OCI-LY7 (cell line): ENCODE results near the gene RIN3. TPM values are rescaled to one million over a fixed set of nuclear protein-coding genes. Genes with fewer than 3 reads are reported as not detected.

Source experiments
- BruUV-seq: library from RNA; stranded (reverse); fragments of 400-500 nt; replicated peaks from 2 replicates; lab custom pipeline; 2021; lab: Mats Ljungman, UMichigan
- CTCF ChIA-PET: fragments of 300-600 bp; sonication (Branson Sonifier 250); formaldehyde crosslinking; loops from one replicate; lab custom pipeline; 2022; ENCODE audit warnings: antibody characterized with exemption; ENCODE audit not compliant: unreplicated experiment; lab: Charles Lee
- POLR2A ChIA-PET: fragments of 300-600 bp; sonication (Branson Sonifier 250); formaldehyde crosslinking; loops from one replicate; lab custom pipeline; 2022; ENCODE audit warnings: antibody characterized with exemption; lab: Charles Lee
- DNase-seq: peaks from one replicate; pipeline ENCODE4 v3.0.0-alpha.2; 2015; ENCODE audit warnings: low spot score
- H2AFZ ChIP-seq: fragments of 200-600 bp; sonication (generic), shearing (Covaris generic); 2 replicates; pipeline ENCODE4 v1.6.1; 2014; ENCODE audit warnings: mild to moderate bottlenecking, antibody characterized with exemption, low read length, moderate library complexity
- H3K27ac ChIP-seq: fragments of 200-600 bp; sonication (generic); 2 replicates; pipeline ENCODE4 v1.5.1; 2014; ENCODE audit warnings: mixed run types, low read depth, mild to moderate bottlenecking, moderate library complexity, low read length, inconsistent platforms; ENCODE audit not compliant: poor library complexity, severe bottlenecking
- H3K36me3 ChIP-seq: fragments of 200-600 bp; sonication (generic); 2 replicates; pipeline ENCODE4 v1.6.1; 2014; ENCODE audit warnings: mild to moderate bottlenecking, antibody characterized with exemption, low read length, moderate library complexity, mixed read lengths; ENCODE audit not compliant: insufficient read depth
- H3K4me1 ChIP-seq: fragments of 200-600 bp; sonication (generic); 2 replicates; pipeline ENCODE4 v1.5.1; 2014; ENCODE audit warnings: mild to moderate bottlenecking, low read length; ENCODE audit not compliant: insufficient read depth, poor library complexity, severe bottlenecking
- H3K4me2 ChIP-seq: fragments of 200-600 bp; sonication (generic); 2 replicates; pipeline ENCODE4 v1.6.1; 2014; ENCODE audit warnings: mild to moderate bottlenecking, low read length
- H3K4me3 ChIP-seq: fragments of 200-600 bp; sonication (generic); 2 replicates; pipeline ENCODE4 v1.5.1; 2014; ENCODE audit warnings: mild to moderate bottlenecking, low read depth, low read length; ENCODE audit not compliant: poor library complexity, severe bottlenecking
- H3K79me2 ChIP-seq: fragments of 200-600 bp; sonication (generic); 2 replicates; pipeline ENCODE4 v1.6.1; 2016; ENCODE audit warnings: low read depth, mild to moderate bottlenecking, low read length, moderate library complexity, mixed read lengths; ENCODE audit not compliant: insufficient read depth
- H3K9me2 ChIP-seq: fragments of 200-600 bp; sonication (generic); 2 replicates; pipeline ENCODE4 v1.6.1; 2016; ENCODE audit warnings: mild to moderate bottlenecking, low read length, mixed read lengths; ENCODE audit not compliant: insufficient read depth
- H3K9me3 ChIP-seq: fragments of 200-600 bp; sonication (generic); 2 replicates; pipeline ENCODE4 v1.6.1; 2014; ENCODE audit warnings: mild to moderate bottlenecking, mixed run types, low read length, mixed read lengths
- H4K20me1 ChIP-seq: fragments of 200-600 bp; sonication (generic); 2 replicates; pipeline ENCODE4 v1.6.1; 2014; ENCODE audit warnings: mild to moderate bottlenecking, antibody characterized with exemption, low read length, moderate library complexity, mixed read lengths; ENCODE audit not compliant: insufficient read depth
- CTCF ChIP-seq: fragments of 200-600 bp; sonication (generic); conservative IDR thresholded peaks from 2 replicates; pipeline ENCODE4 v1.5.1; 2014; ENCODE audit warnings: mild to moderate bottlenecking, antibody characterized with exemption, low read length, moderate library complexity, mixed read lengths
- EZH2phosphoT487 ChIP-seq: fragments of 200-600 bp; sonication (generic); IDR thresholded peaks from 2 replicates; pipeline ENCODE4 v1.6.1; 2018; ENCODE audit warnings: low read depth, borderline replicate concordance, mild to moderate bottlenecking, mixed run types, antibody characterized with exemption, low read length, moderate library complexity, mixed read lengths
- intact Hi-C: fragments of 100-400 bp; cut with micrococcal nuclease; formaldehyde crosslinking; loops from one replicate; pipeline ENCODE4 v1.10.0; 2022; ENCODE audit not compliant: unreplicated experiment
- total RNA-seq, 2 experiments: library from RNA; depleted of rRNA in 1 of 2; stranded (reverse); fragments of >200 nt in 1 of 2; shearing (Covaris generic) in 1 of 2; gene quantifications; 2 replicates each; pipeline ENCODE4 v1.2.3, GENCODE V29; 2014 to 2022

The RIN3 gene
- total RNA-seq, 2 experiments from 2014 or later = not detected

- Histone ChIP-seq H3K36me3 (no peaks in the 10 kb centered on the region), H4K20me1 (no peaks in the 10 kb centered on the region), H3K79me2 (no peaks in the 10 kb centered on the region), H3K9me2 (no peaks in the 10 kb centered on the region), H3K4me1 (no peaks in the 10 kb centered on the region), H3K9me3 (no peaks in the 10 kb centered on the region), H3K27ac (no peak overlapping the region), H2AFZ (no peak overlapping the region), H3K4me2 (no peak overlapping the region), H3K4me3 (no peak overlapping the region)
- ChIA-PET CTCF (no interaction called here), POLR2A (no interaction called here)
- no TSS peak for BruUV-seq
- DNase-seq = no peak
- intact Hi-C loops = no loop called here
- TF ChIP-seq EZH2phosphoT487 (no peak), CTCF (no peak)
Observed at GRCh38 chr14:92469515-92469914, 44.1 kb upstream of the RIN3 start.

- Histone ChIP-seq H3K79me2 (no peaks in the 10 kb centered on the region), H4K20me1 (no peaks in the 10 kb centered on the region), H3K4me2 (no peak overlapping the region), H2AFZ (no peak overlapping the region), H3K9me3 (no peaks in the 10 kb centered on the region), H3K4me1 (no peaks in the 10 kb centered on the region), H3K27ac (no peak overlapping the region), H3K4me3 (no peak overlapping the region), H3K9me2 (no peaks in the 10 kb centered on the region), H3K36me3 (no peaks in the 10 kb centered on the region)
- ChIA-PET CTCF (no interaction called here), POLR2A (no interaction called here)
- DNase-seq = no peak
- no peak for TF ChIP-seq CTCF
- no peak for TF ChIP-seq EZH2phosphoT487
- intact Hi-C loops = no loop called here
- no TSS peak for BruUV-seq
Observed at GRCh38 chr14:92470215-92470614, 43.4 kb upstream of the RIN3 start.

- intact Hi-C loops = no loop called here
- H3K79me2 ChIP-seq = no peaks in the 10 kb centered on the region
Observed at GRCh38 chr14:92470811-92471210, 42.8 kb upstream of the RIN3 start.

More at GRCh38 chr14:92470811-92471210, 42.8 kb upstream of the RIN3 start:
- H3K36me3 ChIP-seq = no peaks in the 10 kb centered on the region
- no peak overlapping the region for H3K4me3 ChIP-seq
- H3K9me2 ChIP-seq = no peaks in the 10 kb centered on the region
- ChIA-PET POLR2A (no interaction called here), CTCF (no interaction called here)
- no peaks in the 10 kb centered on the region for H3K9me3 ChIP-seq
- DNase-seq = no peak
- no peak overlapping the region for H3K27ac ChIP-seq
- H4K20me1 ChIP-seq = no peaks in the 10 kb centered on the region
- no peak overlapping the region for H3K4me2 ChIP-seq
- H2AFZ ChIP-seq = no peak overlapping the region
- no peaks in the 10 kb centered on the region for H3K4me1 ChIP-seq
- BruUV-seq = no TSS peak
- no peak for TF ChIP-seq CTCF
- no peak for TF ChIP-seq EZH2phosphoT487
